Measurements from ENCODE around the gene NR6A1. TPM values are rescaled to one million over a fixed set of nuclear protein-coding genes. Genes with fewer than 3 reads are reported as not detected.

Gene NR6A1
- total RNA-seq, 1 experiment from 2014 or later: 164 TPM

- Mint-ChIP-seq H3K9me3 (peaks cover 8% of the 10 kb centered on the region), H3K4me1 (peaks cover 37% of the 10 kb centered on the region), H3K36me3 (peaks cover 19% of the 10 kb centered on the region), H3K27ac (no peak overlapping the region), H3K27me3 (ENCODE audit: low read depth) (no peaks in the 10 kb centered on the region), H3K4me3 (no peak overlapping the region)
- no peak for TF ChIP-seq ELF4 (CRISPR knock-in tag; IDR thresholded peaks at IDR 0.05; ENCODE audit: low read depth)
- TF ChIP-seq TEAD4 (CRISPR knock-in tag; IDR thresholded peaks at IDR 0.05): no peak
- peak; percentile 92 for TF ChIP-seq ZNF317 (CRISPR knock-in tag; IDR thresholded peaks at IDR 0.05; ENCODE audit: borderline replicate concordance, low read depth)
- no peak for DNase-seq (ENCODE audit: low spot score)
- POLR2A ChIA-PET: no interaction called here
- no peak for ATAC-seq
- CTCF ChIA-PET: no interaction called here
Observed at GRCh38 chr9:124706685-124707084, 64.4 kb downstream of the NR6A1 start.

DNA sequence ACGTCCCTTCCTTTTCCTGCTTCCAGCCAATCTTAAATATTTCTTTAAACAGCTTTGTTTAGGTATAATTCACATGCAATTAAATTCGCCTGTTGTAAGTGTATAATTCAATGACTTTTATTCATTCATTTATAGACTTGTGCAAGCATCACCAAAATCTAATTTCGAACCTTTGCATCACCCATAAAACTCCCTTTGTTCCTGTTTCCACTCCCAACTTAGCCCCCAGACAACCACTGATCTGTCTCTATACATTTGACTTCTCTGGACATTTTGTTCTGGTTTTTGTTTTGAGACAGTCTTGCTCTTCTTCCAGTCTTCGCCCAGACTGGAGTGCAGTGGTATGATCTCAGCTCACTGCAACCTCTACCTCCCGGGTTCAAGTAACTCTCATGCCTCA is 71.5 kb downstream of the NR6A1 start:
- no peak overlapping the region for H3K4me3 Mint-ChIP-seq
- H3K9me3 Mint-ChIP-seq: peaks cover 8% of the 10 kb centered on the region
- no peaks in the 10 kb centered on the region for H3K27me3 Mint-ChIP-seq (ENCODE audit: low read depth)
- peak overlapping the region; percentile 38 for H3K27ac Mint-ChIP-seq
- ChIA-PET POLR2A (no interaction called here), CTCF (interaction anchor here (0.5 to 0.8 kb wide), 2 partner anchors 84 to 105 kb away, joined by 3 read pairs; no protein-coding TSS in a partner anchor)
- H3K36me3 Mint-ChIP-seq: peaks cover 19% of the 10 kb centered on the region
- peaks cover 50% of the 10 kb centered on the region for H3K4me1 Mint-ChIP-seq
- ATAC-seq: no peak
- TF ChIP-seq ELF4 (CRISPR knock-in tag; IDR thresholded peaks at IDR 0.05; ENCODE audit: low read depth) (no peak), USF2 (CRISPR knock-in tag; IDR thresholded peaks at IDR 0.05) (no peak), PREB (CRISPR knock-in tag; IDR thresholded peaks at IDR 0.05; ENCODE audit: borderline replicate concordance) (no peak), ATF3 (CRISPR knock-in tag; conservative IDR thresholded peaks at IDR 0.05) (no peak), GABPB1 (CRISPR knock-in tag; IDR thresholded peaks at IDR 0.05) (no peak), NFE2L1 (CRISPR knock-in tag; IDR thresholded peaks at IDR 0.05) (no peak), ESRRA (CRISPR knock-in tag; IDR thresholded peaks at IDR 0.05; ENCODE audit: borderline replicate concordance) (no peak), TEAD1 (CRISPR knock-in tag; IDR thresholded peaks at IDR 0.05) (no peak), PRDM15 (CRISPR knock-in tag; IDR thresholded peaks at IDR 0.05) (no peak), EMX1 (CRISPR knock-in tag; IDR thresholded peaks at IDR 0.05) (no peak), MLX (CRISPR knock-in tag; IDR thresholded peaks at IDR 0.05) (no peak)
- TF ChIP-seq, protein P1, sequence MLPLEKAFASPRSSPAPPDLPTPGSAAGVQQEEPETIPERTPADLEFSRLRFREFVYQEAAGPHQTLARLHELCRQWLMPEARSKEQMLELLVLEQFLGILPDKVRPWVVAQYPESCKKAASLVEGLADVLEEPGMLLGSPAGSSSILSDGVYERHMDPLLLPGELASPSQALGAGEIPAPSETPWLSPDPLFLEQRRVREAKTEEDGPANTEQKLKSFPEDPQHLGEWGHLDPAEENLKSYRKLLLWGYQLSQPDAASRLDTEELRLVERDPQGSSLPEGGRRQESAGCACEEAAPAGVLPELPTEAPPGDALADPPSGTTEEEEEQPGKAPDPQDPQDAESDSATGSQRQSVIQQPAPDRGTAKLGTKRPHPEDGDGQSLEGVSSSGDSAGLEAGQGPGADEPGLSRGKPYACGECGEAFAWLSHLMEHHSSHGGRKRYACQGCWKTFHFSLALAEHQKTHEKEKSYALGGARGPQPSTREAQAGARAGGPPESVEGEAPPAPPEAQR (CRISPR knock-in tag; IDR thresholded peaks at IDR 0.05): no peak
- TF ChIP-seq, protein P2, sequence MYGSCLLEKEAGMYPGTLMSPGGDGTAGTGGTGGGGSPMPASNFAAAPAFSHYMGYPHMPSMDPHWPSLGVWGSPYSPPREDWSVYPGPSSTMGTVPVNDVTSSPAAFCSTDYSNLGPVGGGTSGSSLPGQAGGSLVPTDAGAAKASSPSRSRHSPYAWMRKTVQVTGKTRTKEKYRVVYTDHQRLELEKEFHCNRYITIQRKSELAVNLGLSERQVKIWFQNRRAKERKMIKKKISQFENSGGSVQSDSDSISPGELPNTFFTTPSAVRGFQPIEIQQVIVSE (CRISPR knock-in tag; IDR thresholded peaks at IDR 0.05; ENCODE audit: borderline replicate concordance): no peak
- TF ChIP-seq, protein P3, sequence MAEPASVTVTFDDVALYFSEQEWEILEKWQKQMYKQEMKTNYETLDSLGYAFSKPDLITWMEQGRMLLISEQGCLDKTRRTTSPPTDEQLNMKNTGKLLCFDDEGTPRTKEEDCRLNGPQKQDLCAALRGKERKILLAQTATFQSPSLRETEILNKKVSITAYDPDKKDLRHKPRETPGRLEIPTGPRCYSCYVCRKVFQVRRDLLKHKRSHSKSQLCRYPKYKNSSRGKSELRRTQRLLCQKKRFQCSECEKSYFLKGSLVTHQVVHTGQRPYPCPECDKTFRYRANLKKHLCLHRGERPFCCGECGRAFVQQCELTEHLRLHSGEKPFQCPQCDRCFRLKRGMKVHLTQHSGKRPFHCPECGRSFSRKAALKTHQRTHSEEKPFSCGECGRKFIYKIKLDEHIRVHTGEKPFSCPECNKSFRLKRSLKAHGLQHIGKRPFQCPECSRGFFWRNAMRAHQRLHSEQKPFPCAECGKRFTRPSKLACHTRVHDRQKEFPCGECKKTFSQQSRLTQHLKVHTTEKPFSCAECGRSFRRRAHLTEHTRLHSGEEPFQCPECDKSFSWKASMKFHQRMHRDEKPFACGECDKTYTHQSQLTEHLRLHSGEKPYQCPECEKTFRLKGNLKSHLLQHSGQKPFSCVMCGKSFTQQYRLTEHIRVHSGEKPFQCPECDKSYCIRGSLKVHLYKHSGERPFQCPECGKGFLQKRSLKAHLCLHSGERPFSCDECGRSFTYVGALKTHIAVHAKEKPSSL (CRISPR knock-in tag; conservative IDR thresholded peaks at IDR 0.05): no peak
- DNase-seq (ENCODE audit: low spot score): no peak

Data from WTC11 (cell line).